Measurements from ENCODE around the gene ZCWPW2. TPM values are rescaled to one million over a fixed set of nuclear protein-coding genes. Genes with fewer than 3 reads are reported as not detected.

The ZCWPW2 gene, protein sequence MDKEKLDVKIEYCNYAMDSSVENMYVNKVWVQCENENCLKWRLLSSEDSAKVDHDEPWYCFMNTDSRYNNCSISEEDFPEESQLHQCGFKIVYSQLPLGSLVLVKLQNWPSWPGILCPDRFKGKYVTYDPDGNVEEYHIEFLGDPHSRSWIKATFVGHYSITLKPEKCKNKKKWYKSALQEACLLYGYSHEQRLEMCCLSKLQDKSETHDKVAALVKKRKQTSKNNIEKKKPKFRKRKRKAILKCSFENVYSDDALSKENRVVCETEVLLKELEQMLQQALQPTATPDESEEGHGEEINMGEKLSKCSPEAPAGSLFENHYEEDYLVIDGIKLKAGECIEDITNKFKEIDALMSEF
- polyA plus RNA-seq = 1 to 10 TPM in 1 of 3 donors, under 1 TPM in 2; 0.61 to 4.8 (median 0.66) TPM

DNA sequence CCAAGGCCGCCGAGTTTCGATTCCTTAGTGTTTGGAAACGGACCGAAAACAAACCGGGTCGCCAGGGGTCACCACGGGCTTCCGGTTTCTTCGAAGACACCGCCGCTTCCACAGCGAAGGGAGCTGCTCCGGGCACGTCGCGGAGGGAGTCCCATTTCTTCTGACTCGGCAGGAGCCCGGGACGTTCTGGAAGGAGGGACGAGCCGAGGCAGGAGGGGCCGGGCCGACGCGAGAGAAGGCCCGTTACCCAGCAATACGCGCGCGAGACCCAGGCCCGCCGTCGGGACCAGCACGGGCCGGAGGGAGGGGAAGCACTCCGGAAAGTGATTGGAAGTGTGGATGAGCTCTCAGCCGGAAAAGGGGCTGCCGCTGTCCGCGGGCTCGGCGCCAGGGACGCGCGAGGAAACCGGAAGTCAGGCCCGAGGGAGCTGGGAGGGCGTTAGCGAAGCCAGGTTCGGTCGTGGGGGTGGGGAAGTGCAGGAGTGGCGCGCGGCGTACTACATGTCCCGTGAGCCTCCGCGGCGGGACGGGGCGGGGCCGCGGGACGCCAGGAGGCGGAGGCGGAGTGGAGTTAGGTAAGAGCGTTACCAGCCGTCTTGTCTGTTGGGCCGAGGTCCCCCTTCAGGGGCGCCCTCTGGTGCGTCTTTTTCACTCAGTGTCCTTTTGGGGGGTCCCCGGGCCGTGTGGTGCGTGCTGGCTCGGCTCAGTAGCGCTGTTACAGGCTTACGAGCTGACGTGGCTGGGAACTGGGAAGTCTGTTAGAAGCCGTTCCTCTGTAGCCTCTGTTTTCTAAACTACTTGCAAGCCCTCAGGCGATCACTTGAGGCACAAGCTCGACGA, at the start of gene ZCWPW2, which contains the start of gene AZI2:
ZCWPW2 (plus strand) TSS at position 93 of the 840 bp plus-strand sequence. CDS start 64,348 bp downstream, outside the sequence.
AZI2 (minus strand) TSS at position 196 of the 840 bp plus-strand sequence. CDS start 8,207 bp downstream, outside the sequence.
- peak within 1 kb of the TSS; percentile 100 for H3K27ac ChIP-seq (ENCODE audit: low read depth, low read length)
- 0 to 1% (median 0%) methylated on average over 83 of the region's 83 CpGs for WGBS, 3 donors

DNA sequence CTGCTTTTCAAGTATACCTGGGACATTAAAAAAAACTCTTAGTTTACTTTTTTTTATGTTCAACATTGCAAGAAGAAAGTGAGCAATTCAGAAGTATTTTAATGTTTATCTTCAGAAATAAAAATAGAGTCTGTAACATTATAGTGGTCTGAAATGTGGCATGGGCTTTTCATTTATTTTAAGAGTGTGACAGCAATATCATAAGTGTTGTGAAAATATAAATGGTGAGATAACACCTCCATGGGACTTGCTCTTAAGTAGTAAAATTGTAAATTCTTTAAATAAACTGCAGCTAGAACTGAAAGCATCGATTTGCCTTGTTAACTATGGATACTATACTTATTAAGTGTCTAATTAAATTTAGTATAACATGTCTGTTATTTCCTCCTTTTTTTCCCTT, 48.8 kb upstream of the ZCWPW2 start:
- 92 to 100% (median 97%) methylated on average over 1 of the region's 1 CpG for WGBS, 3 donors
- no peak overlapping the region for H3K27ac ChIP-seq (ENCODE audit: low read depth, low read length)

DNA sequence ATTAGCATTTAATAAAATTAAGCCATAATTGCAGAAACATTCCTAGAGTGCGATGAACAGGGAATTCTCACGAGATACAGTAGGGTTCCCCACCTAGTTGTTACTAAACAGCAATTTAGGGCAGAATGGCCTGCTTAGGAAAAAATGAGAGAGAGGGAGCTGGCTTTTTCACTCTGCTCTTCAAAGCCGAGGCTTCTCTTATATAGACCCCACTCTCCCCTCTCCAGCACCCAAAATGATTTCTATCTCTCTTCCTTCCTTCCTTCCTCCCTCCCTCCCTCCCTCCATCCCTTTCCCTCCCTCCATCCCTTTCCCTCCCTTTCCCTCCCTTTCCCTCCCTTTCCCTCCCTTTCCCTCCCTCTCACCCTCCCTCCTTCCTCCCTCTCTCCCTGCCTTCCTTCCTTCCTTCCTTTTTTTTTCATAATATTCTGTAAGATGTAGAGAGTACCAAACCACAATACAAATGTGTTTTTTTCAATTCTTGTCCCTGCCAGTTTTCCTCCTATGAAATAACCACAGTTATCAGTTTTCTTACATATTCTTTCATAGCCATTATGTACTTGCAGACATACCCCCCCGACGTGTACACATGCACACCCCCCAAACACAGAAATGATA, 48.1 kb upstream of the ZCWPW2 start:
- H3K27ac ChIP-seq (ENCODE audit: low read depth, low read length) = no peak overlapping the region
- 82 to 90% (median 88%) methylated on average over 5 of the region's 5 CpGs for WGBS, 3 donors

DNA sequence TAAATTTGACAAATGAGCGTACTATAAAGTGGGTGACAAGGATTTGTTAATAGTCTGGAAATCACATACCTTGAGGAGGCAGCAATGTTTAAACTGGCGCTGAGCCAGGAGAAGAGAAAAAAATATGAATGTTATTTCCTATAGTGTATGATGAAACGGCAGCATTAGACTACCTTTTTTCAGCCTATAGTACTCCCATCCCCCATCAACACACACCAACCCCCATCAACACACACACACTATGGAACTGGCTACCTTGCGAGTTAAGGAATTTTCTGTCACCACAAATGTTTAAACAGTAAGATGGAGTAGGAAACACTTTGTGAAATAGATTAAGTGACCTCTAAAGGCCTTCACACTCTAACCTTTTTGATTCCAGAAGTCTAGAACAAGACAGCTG, 46.8 kb upstream of the ZCWPW2 start:
- 77 to 84% (median 84%) methylated on average over 4 of the region's 4 CpGs for WGBS, 3 donors
- H3K27ac ChIP-seq (ENCODE audit: low read depth, low read length) = no peak overlapping the region

DNA sequence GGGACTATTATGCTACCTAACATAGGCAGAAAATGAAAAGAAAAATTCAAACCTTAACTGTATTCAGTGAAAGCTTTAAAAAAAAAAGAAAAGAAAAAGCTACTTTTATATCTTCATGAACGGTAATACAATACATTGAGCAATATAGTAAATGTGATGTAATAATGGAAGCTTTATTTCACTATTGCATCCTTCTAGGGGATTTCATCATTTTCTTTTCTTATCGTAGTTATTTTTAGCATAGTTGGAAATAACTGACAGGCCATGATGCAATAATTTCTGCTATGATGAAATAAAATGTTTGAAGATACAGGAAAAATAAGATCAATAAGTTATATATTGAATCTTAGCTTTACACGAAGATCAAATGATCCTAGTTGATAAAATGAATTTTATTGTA, 40.3 kb upstream of the ZCWPW2 start:
- WGBS, 3 donors = 62 to 72% (median 69%) methylated on average over 3 of the region's 3 CpGs
- no peak overlapping the region for H3K27ac ChIP-seq (ENCODE audit: low read depth, low read length)

DNA sequence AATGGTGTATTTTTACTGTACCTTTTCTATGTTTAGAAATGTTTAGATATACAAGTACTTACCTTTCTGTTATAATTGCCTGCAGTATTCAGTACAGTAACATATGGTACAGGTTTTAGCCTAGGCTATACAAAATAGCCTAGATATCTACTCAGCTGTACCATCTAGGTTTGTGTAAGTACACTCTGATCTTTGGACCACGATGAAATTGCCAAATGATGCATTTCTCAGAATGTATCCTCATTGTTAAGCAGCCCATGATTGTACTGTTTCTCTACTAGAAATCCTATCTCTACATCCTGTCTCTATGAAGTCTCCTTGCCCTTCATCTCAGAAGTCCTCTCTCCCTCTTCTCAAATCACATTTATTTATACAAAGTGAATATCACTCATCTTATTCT, 32.8 kb upstream of the ZCWPW2 start:
- H3K27ac ChIP-seq (ENCODE audit: low read depth, low read length) = no peak overlapping the region
- WGBS, 3 donors = 62 to 89% (median 85%) methylated on average over 1 of the region's 1 CpG

DNA sequence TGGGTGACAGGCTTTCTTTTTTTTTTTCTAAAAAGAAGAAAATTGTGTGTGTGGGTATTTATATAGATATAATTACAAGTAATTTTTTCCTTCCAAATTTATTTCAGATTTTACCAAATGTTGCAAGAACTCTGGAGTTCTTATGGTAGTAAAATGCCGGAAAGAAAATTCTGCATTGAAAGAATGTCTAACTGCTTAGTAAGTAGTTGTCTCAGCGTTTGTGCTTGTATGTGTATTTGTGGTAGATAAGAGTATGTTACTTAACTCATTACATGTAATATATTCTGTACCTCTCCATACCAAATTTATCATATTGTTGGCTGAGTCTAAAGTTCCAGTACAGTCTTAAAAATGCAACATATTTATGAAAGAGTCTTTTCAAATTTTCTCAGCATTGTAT, 32.3 kb upstream of the ZCWPW2 start:
- no peak overlapping the region for H3K27ac ChIP-seq (ENCODE audit: low read depth, low read length)
- WGBS, 3 donors = 60 to 86% (median 84%) methylated on average over 2 of the region's 2 CpGs

DNA sequence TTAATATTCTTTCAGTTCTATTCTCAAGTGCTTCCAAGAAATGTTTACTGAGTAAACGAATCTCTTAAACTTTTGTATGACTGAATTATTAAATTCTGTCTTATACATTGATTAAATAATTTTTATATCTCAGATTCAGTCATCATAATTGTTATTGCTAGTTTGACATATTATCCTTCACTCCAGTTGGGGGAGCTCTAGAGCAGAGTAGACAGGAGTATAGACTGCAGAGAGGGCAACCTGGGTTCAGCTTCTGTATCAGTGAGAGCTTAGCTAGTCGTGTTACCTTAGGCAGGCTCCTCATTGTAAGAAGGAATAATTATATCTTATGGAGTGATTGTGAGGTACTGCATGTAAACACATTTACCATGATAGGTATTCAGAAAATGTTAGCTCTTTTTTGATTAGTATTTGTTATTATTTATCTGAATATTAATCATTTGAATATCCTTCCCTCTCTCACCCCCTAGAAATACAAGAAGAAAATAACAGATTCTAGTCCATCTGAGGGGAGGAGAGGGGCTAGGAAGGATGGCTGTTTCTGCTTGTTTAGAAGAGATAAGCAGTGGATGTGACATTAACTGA, 31.0 kb upstream of the ZCWPW2 start:
- no peak overlapping the region for H3K27ac ChIP-seq (ENCODE audit: low read depth, low read length)
- 22 to 47% (median 43%) methylated on average over 2 of the region's 2 CpGs for WGBS, 3 donors

DNA sequence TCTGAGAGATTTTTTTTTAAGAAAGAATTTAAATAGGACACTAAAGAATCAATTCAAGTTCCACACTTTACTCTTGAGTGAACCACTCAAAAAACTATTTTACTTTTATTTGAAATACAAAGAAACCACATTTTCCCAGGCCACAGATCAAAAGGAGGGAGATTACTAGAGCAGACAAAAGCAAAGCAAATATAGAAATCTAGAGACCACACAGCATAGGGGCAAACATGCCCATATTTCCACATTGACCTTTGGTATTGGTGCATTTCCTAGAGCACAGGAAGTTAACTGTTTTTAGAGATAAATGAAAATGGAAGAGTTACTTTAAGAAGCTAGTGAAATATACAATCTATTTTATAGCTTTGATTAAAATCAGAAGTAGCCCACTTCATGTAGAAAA, 27.5 kb upstream of the ZCWPW2 start:
- H3K27ac ChIP-seq (ENCODE audit: low read depth, low read length) = no peak overlapping the region

DNA sequence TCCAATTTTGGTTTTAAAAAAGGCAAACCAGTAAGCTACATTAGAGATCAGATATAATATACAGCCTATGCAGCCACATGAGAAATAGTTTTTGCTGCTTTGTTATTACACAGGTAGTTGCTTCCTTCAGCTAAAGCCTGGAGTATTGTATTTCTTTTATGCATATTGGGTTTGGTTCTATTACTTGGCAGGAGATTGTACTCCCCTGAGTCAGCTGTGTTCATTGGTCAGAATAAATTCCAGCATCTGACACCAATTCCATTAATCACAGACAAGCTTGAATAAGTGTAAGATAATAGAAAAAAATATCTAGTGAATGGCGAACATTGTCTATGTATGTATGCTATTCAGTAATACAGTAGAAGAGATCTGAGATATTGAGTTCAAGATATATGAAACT, 26.1 kb upstream of the ZCWPW2 start:
- 81 to 84% (median 83%) methylated on average over 1 of the region's 1 CpG for WGBS, 3 donors
- no peak overlapping the region for H3K27ac ChIP-seq (ENCODE audit: low read depth, low read length)

DNA sequence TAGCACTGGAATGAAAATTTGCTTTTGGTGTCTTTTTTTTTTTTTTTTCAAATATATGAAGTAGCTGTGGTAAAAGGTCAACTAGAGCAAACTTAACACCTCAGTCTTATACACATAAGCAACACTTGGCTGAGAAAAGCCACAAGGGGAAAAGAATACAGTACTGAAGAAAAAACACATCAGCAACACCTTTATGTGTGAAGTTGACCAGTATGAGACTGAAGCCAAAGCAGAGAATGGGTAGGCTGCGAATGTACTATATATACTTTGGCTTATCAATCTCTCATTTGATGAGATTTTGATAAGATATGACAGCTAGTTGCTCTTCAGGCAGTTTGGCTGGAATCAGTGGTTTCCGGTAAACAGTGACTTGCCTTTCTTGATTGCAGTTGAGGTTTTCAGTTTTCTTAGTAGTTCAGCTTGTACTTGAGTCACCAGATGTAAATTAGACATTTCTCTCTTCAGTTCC, 22.0 kb upstream of the ZCWPW2 start:
- H3K27ac ChIP-seq (ENCODE audit: low read depth, low read length) = no peak overlapping the region
- 77 to 88% (median 79%) methylated on average over 2 of the region's 2 CpGs for WGBS, 3 donors

DNA sequence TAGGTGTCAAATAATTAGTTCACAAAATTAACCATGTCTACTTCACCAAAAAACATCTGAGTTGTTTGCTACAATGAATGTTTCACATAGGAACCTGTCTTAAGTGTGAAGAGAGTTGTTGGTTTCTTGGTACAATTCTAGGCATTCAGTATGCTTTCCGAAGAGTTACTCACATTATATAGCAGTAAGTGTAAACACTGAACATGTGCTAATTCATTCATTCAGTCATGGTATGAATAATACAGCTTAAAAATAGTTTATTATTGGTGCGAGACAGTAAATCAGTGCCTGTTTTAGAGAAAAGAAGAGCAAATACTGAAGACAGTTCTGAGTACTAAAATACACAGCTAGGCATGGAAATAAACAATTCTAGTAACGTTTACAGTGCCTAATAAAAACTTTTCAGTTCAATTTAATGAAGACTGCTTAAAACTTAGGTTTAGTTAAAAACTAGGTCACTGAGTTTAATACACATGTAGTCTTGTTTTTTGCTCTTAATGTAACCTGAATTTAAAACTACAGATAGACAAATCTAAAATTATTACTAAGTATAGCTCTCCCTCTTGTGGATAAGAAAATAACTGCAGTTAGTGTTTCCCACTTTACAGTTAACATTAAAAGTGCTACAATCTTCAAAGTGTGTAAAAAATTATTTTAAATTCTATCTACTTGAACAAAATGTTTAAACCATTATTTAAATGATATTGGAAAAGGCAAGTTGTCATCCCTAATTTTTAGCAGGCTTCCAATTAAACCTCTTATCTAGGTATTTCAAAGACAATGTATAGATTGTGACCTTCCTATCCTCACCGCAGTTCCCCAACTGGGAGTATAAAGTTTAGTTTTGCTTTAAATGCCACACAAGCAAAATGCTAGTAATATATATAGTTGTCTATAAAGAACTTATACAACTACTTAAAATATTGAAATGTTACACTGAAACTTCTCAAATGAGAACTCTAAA, 20.1 kb upstream of the ZCWPW2 start:
- WGBS, 3 donors = 81 to 88% (median 82%) methylated on average over 4 of the region's 4 CpGs
- no peak overlapping the region for H3K27ac ChIP-seq (ENCODE audit: low read depth, low read length)

DNA sequence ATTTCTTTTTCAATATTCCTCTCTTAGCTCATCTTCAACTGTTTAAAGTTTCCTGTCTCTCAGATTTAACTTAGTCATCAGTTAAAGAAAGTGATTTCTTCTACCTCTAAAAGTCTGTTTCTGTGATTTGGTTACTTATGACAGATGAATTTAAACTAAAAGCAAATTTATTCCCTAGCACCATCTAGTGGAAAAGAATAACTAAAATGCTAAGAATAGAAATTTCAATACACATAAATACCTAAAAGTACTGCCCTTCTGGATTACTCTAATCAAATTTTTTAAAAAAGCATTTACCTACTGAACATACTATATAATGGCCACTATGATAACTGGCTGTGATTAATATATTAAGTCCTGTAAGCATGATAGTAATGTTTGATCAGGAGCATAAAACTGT, 14.0 kb upstream of the ZCWPW2 start:
- H3K27ac ChIP-seq (ENCODE audit: low read depth, low read length) = no peak overlapping the region

DNA sequence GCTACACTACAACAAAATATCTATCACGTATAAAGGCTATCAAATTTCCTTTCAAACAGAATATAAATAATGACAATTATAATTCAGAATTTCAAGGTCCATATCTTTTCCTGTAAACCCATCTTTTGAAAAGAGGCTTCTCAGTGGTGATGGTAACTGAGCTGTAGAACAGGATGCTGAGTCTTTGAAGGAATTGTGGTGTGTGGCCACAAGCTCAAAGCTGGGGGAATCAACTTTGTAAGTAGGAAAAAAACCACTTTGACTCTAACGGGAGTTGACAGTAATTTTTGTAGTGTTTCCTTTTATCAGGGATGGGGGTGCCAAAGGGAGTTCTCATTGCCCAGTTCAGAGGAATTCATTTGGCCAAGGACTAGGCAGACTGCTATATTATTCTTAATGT, 13.3 kb upstream of the ZCWPW2 start:
- WGBS, 3 donors = 66 to 75% (median 69%) methylated on average over 2 of the region's 2 CpGs

DNA sequence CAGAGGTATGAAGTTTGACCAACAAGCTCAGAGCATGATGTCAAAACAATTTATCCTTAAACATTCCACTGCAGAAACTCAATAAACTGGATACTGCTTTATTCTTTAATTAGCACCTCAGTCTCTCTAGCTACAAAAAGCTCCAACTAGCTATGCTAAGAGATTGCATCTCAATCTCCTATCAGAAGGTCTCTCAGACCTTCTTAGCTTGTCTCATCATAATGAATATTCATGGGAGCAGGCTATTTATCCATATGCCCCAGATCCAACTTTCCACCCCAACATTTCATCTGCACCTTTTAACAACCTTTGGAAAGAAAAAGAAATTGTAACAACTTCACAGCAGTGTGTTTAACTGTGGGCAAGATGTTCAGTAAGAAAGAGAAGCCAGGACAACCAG, 11.3 kb upstream of the ZCWPW2 start:
- H3K27ac ChIP-seq (ENCODE audit: low read depth, low read length) = no peak overlapping the region

More for the DNA sequence above, 13.3 kb upstream of the ZCWPW2 start:
- H3K27ac ChIP-seq (ENCODE audit: low read depth, low read length) = no peak overlapping the region

DNA sequence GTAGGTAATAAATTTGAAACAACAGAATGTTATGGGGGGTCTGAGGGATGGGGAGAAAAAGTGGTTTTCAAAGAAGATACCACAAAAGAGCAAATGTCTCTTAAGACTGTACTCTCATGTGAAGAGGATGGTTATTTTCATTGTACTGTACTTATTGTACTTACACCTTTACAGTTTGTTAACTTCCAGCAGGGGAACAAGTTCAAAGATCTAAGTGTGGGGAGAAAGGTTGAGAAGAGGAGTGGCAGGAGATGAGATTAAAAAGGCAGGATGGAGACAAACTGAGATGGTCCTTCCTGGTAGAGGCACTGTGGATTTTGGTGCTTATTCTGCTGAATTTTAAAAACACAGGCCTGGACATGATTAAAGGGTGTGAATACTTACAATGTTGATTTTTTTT, 5.4 kb upstream of the ZCWPW2 start:
- no peak overlapping the region for H3K27ac ChIP-seq (ENCODE audit: low read depth, low read length)

DNA sequence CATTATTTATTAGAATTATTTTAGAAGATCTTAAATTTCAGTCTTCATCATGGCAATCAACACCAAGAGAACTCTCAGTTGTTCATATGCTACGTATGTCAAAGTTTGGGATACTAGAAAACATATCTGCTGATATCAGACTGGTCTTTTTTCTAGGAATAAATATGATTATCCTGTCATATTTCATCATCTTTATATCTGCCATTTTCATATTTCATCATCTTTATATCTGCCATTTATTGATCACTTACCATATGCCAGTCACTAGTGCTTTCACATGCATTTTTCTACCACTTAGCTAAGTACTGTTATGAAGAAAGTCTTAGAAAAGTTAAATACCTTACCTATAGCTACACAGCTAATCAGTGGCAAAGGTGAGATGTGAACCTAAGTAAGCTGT, 2.8 kb upstream of the ZCWPW2 start:
- 86 to 99% (median 95%) methylated on average over 1 of the region's 1 CpG for WGBS, 3 donors

More for the DNA sequence above, 2.8 kb upstream of the ZCWPW2 start:
- H3K27ac ChIP-seq (ENCODE audit: low read depth, low read length) = no peak overlapping the region
